ENCODE results near the gene S100A11.

The S100A11 gene

DNA sequence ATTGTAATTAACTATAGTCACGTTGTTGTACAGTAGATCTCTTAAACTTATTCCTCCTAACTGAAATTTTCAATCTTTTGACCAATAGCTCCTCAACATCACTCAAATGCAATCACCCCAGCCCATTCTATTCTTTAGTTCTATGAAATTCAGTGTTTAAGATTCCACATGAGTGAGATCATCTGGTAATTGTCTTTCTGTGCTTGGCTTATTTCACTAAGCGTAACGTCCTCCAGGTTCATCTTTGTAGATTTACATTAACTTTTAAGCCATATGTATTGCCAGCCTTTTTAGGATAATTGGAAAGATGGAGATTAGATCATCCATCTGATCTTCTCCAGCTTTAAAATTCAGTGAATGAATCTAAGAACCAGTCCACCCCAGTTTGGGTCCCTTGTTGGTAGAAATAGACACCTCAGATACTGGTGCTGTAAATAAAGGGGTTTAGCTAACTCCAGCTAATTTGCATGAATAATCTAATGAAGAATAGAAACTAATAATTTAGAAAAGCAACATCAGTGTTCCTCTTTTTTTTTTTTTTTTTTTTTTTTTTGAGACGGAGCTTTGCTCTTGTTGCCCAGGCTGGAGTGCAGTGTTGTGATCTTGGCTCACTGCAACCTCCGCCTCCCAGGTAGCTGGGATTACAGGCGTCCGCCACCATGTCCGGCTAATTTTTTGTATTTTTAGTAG, 50.2 kb downstream of the S100A11 start:
- Histone ChIP-seq H3K27ac (ENCODE audit: low read length, poor library complexity, severe bottlenecking) (peak overlapping the region; percentile 55), H3K18ac (ENCODE audit: low read depth in 1 of 2, low read length in 2 of 2) (no peak overlapping the region), H3K79me1 (replicated peaks; ENCODE audit: low read length, poor library complexity, severe bottlenecking) (peaks cover 10% of the 10 kb centered on the region), H3K9ac (ENCODE audit: low read length) (peak overlapping the region; percentile 57), H2BK15ac (ENCODE audit: low read depth, poor library complexity, severe bottlenecking) (no peak overlapping the region), H2BK12ac (ENCODE audit: low read length in 2 of 2) (no peak overlapping the region), H3K4ac (ENCODE audit: low read depth in 1 of 2, low read length in 2 of 2) (no peak overlapping the region), H3K4me3 (ENCODE audit: insufficient read depth in 1 of 2, low read depth in 1 of 2, low read length in 2 of 2) (no peak overlapping the region), H3K14ac (ENCODE audit: low read length in 2 of 2) (no peak overlapping the region), H3K4me2 (ENCODE audit: low read length, poor library complexity, severe bottlenecking) (no peak overlapping the region), H3K36me3 (ENCODE audit: control insufficient read depth in 1 of 2, insufficient read depth in 2 of 2, low read depth in 1 of 2, low read length in 2 of 2) (peaks cover 16 to 63% of the 10 kb centered on the region in 2 experiments), H3K4me1 (ENCODE audit: control insufficient read depth, insufficient read depth, low read depth, low read length) (peaks cover 15% of the 10 kb centered on the region), H3K27me3 (ENCODE audit: control insufficient read depth in 1 of 2, insufficient read depth in 1 of 2, low read length in 2 of 2) (no peaks in the 10 kb centered on the region), H2AK5ac (ENCODE audit: low read length, severe bottlenecking) (no peak overlapping the region), H2BK120ac (ENCODE audit: low read depth, low read length) (no peak overlapping the region), H2BK5ac (ENCODE audit: low read depth, low read length, poor library complexity, severe bottlenecking) (no peak overlapping the region), H3K9me3 (ENCODE audit: control insufficient read depth, low read length) (no peaks in the 10 kb centered on the region), H2AFZ (ENCODE audit: low read depth, low read length) (no peak overlapping the region), H3K23ac (ENCODE audit: low read length in 2 of 2) (no peak overlapping the region), H4K8ac (ENCODE audit: low read length) (no peak overlapping the region), H4K91ac (ENCODE audit: low read length) (no peak overlapping the region)
- DNase-seq = no peak
- WGBS = 82% methylated on average over 7 of the region's 8 CpGs

DNA sequence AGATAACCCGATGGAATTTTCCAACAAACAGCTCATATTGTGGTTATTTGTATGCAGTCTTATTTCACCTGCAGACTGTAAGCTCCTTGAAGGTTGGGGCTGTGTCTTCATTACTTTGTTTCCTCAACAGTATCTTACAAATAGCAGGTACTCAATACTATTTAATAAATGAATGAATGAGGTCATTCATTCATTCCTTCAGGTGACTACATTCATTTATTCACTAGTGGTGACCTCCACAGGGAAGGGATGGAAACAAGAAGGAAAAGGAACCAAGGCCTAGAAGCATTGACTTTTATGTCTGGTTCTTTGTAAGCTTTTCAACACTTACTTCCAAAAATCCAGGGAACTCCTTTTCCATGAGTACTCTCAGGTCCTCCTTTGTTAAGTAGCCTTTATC, 51.0 kb downstream of the S100A11 start:
- H3K79me1 ChIP-seq (replicated peaks; ENCODE audit: low read length, poor library complexity, severe bottlenecking) = peaks cover 10% of the 10 kb centered on the region
- no peak overlapping the region for H4K91ac ChIP-seq (ENCODE audit: low read length)
- 100% methylated on average over 1 of the region's 1 CpG for WGBS
- no peak overlapping the region for H2BK12ac ChIP-seq (ENCODE audit: low read length in 2 of 2)
- H3K4me3 ChIP-seq (ENCODE audit: insufficient read depth in 1 of 2, low read depth in 1 of 2, low read length in 2 of 2) = no peak overlapping the region
- H3K4me1 ChIP-seq (ENCODE audit: control insufficient read depth, insufficient read depth, low read depth, low read length) = peaks cover 16% of the 10 kb centered on the region
- no peak overlapping the region for H2AFZ ChIP-seq (ENCODE audit: low read depth, low read length)
- H4K8ac ChIP-seq (ENCODE audit: low read length) = no peak overlapping the region
- peak overlapping the region; percentile 42 for H2AK5ac ChIP-seq (ENCODE audit: low read length, severe bottlenecking)
- DNase-seq = no peak
- H2BK5ac ChIP-seq (ENCODE audit: low read depth, low read length, poor library complexity, severe bottlenecking) = no peak overlapping the region
- H3K36me3 ChIP-seq (ENCODE audit: control insufficient read depth in 1 of 2, insufficient read depth in 2 of 2, low read depth in 1 of 2, low read length in 2 of 2) = peaks cover 16 to 72% of the 10 kb centered on the region in 2 experiments
- H3K27me3 ChIP-seq (ENCODE audit: control insufficient read depth in 1 of 2, insufficient read depth in 1 of 2, low read length in 2 of 2) = no peaks in the 10 kb centered on the region
- no peak overlapping the region for H3K4ac ChIP-seq (ENCODE audit: low read depth in 1 of 2, low read length in 2 of 2)
- H3K27ac ChIP-seq (ENCODE audit: low read length, poor library complexity, severe bottlenecking) = peak overlapping the region; percentile 3
- H2BK15ac ChIP-seq (ENCODE audit: low read depth, poor library complexity, severe bottlenecking) = no peak overlapping the region
- no peaks in the 10 kb centered on the region for H3K9me3 ChIP-seq (ENCODE audit: control insufficient read depth, low read length)
- H3K18ac ChIP-seq (ENCODE audit: low read depth in 1 of 2, low read length in 2 of 2) = no peak overlapping the region
- no peak overlapping the region for H2BK120ac ChIP-seq (ENCODE audit: low read depth, low read length)
- no peak overlapping the region for H3K14ac ChIP-seq (ENCODE audit: low read length in 2 of 2)
- H3K23ac ChIP-seq (ENCODE audit: low read length in 2 of 2) = no peak overlapping the region
- H3K9ac ChIP-seq (ENCODE audit: low read length) = peak overlapping the region; percentile 57
- no peak overlapping the region for H3K4me2 ChIP-seq (ENCODE audit: low read length, poor library complexity, severe bottlenecking)

DNA sequence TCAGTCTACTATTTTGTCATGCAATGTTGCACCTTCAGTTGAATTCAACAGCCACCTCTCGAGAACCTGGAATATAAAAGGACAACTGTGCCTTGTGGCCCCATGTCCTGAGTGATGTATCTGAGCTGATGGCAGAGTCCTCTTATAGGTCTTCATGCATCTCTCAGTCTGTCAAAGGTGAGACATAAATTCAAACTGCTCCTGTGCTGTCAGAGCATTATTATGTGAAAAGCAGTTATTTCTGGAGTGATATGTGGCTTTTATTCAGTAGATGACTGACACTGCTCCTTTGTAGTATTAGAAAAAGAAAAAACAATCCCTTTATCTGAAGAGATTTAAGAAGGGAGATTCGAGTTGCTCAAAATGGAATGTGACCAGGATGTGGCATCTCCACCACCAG, 51.5 kb downstream of the S100A11 start:
- 100% methylated on average over 2 of the region's 2 CpGs for WGBS
- H3K4ac ChIP-seq (ENCODE audit: low read depth in 1 of 2, low read length in 2 of 2) = no peak overlapping the region

DNA sequence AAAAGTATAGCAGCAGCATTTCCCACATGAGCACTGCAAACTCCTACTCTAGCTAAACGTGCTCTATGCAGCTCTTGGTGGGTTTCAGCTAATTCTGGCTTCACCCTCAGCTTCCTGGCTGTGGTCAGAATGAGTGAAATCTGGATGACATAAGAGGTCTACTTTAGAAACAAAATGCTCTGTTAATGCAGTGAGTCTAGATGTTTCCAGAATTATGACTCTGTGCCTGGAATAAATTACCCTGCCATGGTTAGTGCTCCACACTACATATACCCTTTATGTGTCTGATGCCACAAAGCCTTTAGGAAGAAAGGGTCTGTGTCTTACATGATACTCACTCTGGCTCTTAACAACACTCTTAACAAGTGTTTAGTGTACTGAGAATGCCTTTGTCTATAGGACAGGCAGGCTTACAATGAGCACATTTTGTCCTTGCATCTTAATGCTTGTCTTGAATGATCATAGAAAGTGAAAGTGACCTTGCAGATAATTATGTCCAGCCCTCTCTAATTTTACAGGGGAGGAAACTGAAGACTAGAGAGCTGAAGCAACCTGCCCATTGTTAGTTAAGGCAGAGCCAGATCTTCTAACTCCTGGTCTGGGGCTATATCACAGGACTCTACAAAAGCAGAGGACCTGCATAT, 52.4 kb downstream of the S100A11 start:
- Histone ChIP-seq H2BK120ac (ENCODE audit: low read depth, low read length) (no peak overlapping the region), H2BK15ac (ENCODE audit: low read depth, poor library complexity, severe bottlenecking) (no peak overlapping the region), H3K4ac (ENCODE audit: low read depth in 1 of 2, low read length in 2 of 2) (no peak overlapping the region), H3K9ac (ENCODE audit: low read length) (peak overlapping the region; percentile 57), H3K4me1 (ENCODE audit: control insufficient read depth, insufficient read depth, low read depth, low read length) (peaks cover 12% of the 10 kb centered on the region), H3K14ac (ENCODE audit: low read length in 2 of 2) (no peak overlapping the region), H3K79me1 (replicated peaks; ENCODE audit: low read length, poor library complexity, severe bottlenecking) (peaks cover 10% of the 10 kb centered on the region), H3K36me3 (ENCODE audit: control insufficient read depth in 1 of 2, insufficient read depth in 2 of 2, low read depth in 1 of 2, low read length in 2 of 2) (peaks cover 16 to 63% of the 10 kb centered on the region in 2 experiments), H3K27ac (ENCODE audit: low read length, poor library complexity, severe bottlenecking) (no peak overlapping the region), H3K4me3 (ENCODE audit: insufficient read depth in 1 of 2, low read depth in 1 of 2, low read length in 2 of 2) (peak overlapping the region in 1 of 2 experiments; percentile 9), H2AFZ (ENCODE audit: low read depth, low read length) (no peak overlapping the region), H3K9me3 (ENCODE audit: control insufficient read depth, low read length) (no peaks in the 10 kb centered on the region), H2BK12ac (ENCODE audit: low read length in 2 of 2) (no peak overlapping the region), H4K91ac (ENCODE audit: low read length) (no peak overlapping the region), H3K18ac (ENCODE audit: low read depth in 1 of 2, low read length in 2 of 2) (no peak overlapping the region), H3K23ac (ENCODE audit: low read length in 2 of 2) (no peak overlapping the region), H4K8ac (ENCODE audit: low read length) (no peak overlapping the region), H3K4me2 (ENCODE audit: low read length, poor library complexity, severe bottlenecking) (no peak overlapping the region), H2BK5ac (ENCODE audit: low read depth, low read length, poor library complexity, severe bottlenecking) (no peak overlapping the region), H3K27me3 (ENCODE audit: control insufficient read depth in 1 of 2, insufficient read depth in 1 of 2, low read length in 2 of 2) (no peaks in the 10 kb centered on the region), H2AK5ac (ENCODE audit: low read length, severe bottlenecking) (no peak overlapping the region)
- DNase-seq = no peak
- WGBS = 100% methylated on average over 1 of the region's 1 CpG

More for the DNA sequence above, 51.5 kb downstream of the S100A11 start:
- H3K27me3 ChIP-seq (ENCODE audit: control insufficient read depth in 1 of 2, insufficient read depth in 1 of 2, low read length in 2 of 2) = no peaks in the 10 kb centered on the region
- no peak overlapping the region for H3K18ac ChIP-seq (ENCODE audit: low read depth in 1 of 2, low read length in 2 of 2)
- peaks cover 10% of the 10 kb centered on the region for H3K79me1 ChIP-seq (replicated peaks; ENCODE audit: low read length, poor library complexity, severe bottlenecking)
- H4K8ac ChIP-seq (ENCODE audit: low read length) = no peak overlapping the region
- no peak overlapping the region for H2AFZ ChIP-seq (ENCODE audit: low read depth, low read length)
- H3K4me2 ChIP-seq (ENCODE audit: low read length, poor library complexity, severe bottlenecking) = no peak overlapping the region
- no peak overlapping the region for H3K27ac ChIP-seq (ENCODE audit: low read length, poor library complexity, severe bottlenecking)
- peaks cover 16 to 69% of the 10 kb centered on the region in 2 experiments for H3K36me3 ChIP-seq (ENCODE audit: control insufficient read depth in 1 of 2, insufficient read depth in 2 of 2, low read depth in 1 of 2, low read length in 2 of 2)
- H3K14ac ChIP-seq (ENCODE audit: low read length in 2 of 2) = no peak overlapping the region
- H3K4me3 ChIP-seq (ENCODE audit: insufficient read depth in 1 of 2, low read depth in 1 of 2, low read length in 2 of 2) = peak overlapping the region in 1 of 2 experiments; percentile 9
- no peak overlapping the region for H2BK120ac ChIP-seq (ENCODE audit: low read depth, low read length)
- H4K91ac ChIP-seq (ENCODE audit: low read length) = no peak overlapping the region
- peaks cover 16% of the 10 kb centered on the region for H3K4me1 ChIP-seq (ENCODE audit: control insufficient read depth, insufficient read depth, low read depth, low read length)
- H3K9ac ChIP-seq (ENCODE audit: low read length) = peak overlapping the region; percentile 57
- H2AK5ac ChIP-seq (ENCODE audit: low read length, severe bottlenecking) = peak overlapping the region; percentile 42
- no peaks in the 10 kb centered on the region for H3K9me3 ChIP-seq (ENCODE audit: control insufficient read depth, low read length)
- H3K23ac ChIP-seq (ENCODE audit: low read length in 2 of 2) = no peak overlapping the region
- no peak overlapping the region for H2BK15ac ChIP-seq (ENCODE audit: low read depth, poor library complexity, severe bottlenecking)
- no peak overlapping the region for H2BK12ac ChIP-seq (ENCODE audit: low read length in 2 of 2)
- DNase-seq = no peak
- H2BK5ac ChIP-seq (ENCODE audit: low read depth, low read length, poor library complexity, severe bottlenecking) = no peak overlapping the region

Measured in mesenchymal stem cell (in vitro differentiated cells and primary cell).